ENCODE measurements around the gene VGLL3. TPM values are rescaled to one million over a fixed set of nuclear protein-coding genes. Genes with fewer than 3 reads are reported as not detected.

The VGLL3 gene
- total RNA-seq, 1 experiment from 2014 or later = 0.10 TPM

- POLR2A ChIA-PET = no interaction called here
- CTCF ChIA-PET = no interaction called here
- RAD21 ChIA-PET (ENCODE audit: low non-redundant PET in 1 of 2, low total read pairs in 2 of 2, uncharacterized antibody in 2 of 2, unreplicated experiment in 2 of 2) = no interaction called here
- peaks cover 6 to 22% of the 10 kb centered on the region in 2 experiments; a peak in 3 of 4 replicates for H3K4me1 ChIP-seq (ENCODE audit: control insufficient read depth in 1 of 2, insufficient read depth in 2 of 2, low read length in 2 of 2)
- H3K4me3 ChIP-seq (replicated peaks in 1 of 2; ENCODE audit: low read depth in 1 of 2, low read length in 2 of 2) = no peak overlapping the region
- ATAC-seq (no peak), DNase-seq (ENCODE audit: low read depth, low spot score) (no peak)
- no peaks in the 10 kb centered on the region for H3K79me2 ChIP-seq (ENCODE audit: insufficient read depth, low read length)
- no peaks in the 10 kb centered on the region for H3K36me3 ChIP-seq (ENCODE audit: control insufficient read depth in 1 of 2, insufficient read depth in 2 of 2, low read length in 2 of 2)
- peaks cover 5% of the 10 kb centered on the region; the same call in 1 of the 2 replicates for H3K27me3 ChIP-seq (ENCODE audit: insufficient read depth, low read length)
- no peaks in the 10 kb centered on the region for H3K9me2 ChIP-seq (ENCODE audit: insufficient read depth)
- H4K20me1 ChIP-seq (ENCODE audit: insufficient read depth) = no peaks in the 10 kb centered on the region
- no peak overlapping the region for H3K9ac ChIP-seq (ENCODE audit: low read length)
- H2AFZ ChIP-seq (ENCODE audit: low read depth, low read length, poor library complexity, severe bottlenecking) = no peak overlapping the region
- H3K4me2 ChIP-seq (ENCODE audit: low read length) = no peak overlapping the region; the same call in 1 of the 2 replicates
- H3K9me3 ChIP-seq (ENCODE audit: control insufficient read depth in 1 of 2, insufficient read depth in 1 of 2, low read depth in 1 of 2, low read length in 2 of 2) = no peaks in the 10 kb centered on the region
- intact Hi-C loops (cut with micrococcal nuclease) = no loop called here
- BruUV-seq (replicated peaks) = no TSS peak
- H3K27ac ChIP-seq (ENCODE audit: low read depth, low read length) = no peak overlapping the region
- TF ChIP-seq ZFX (IDR thresholded peaks at IDR 0.05) (no peak), EZH2phosphoT487 (IDR thresholded peaks at IDR 0.05; ENCODE audit: borderline replicate concordance) (no peak), SIN3A (IDR thresholded peaks at IDR 0.05; ENCODE audit: low read depth) (no peak), EZH2 (IDR thresholded peaks at IDR 0.05) (no peak), CBX3 (IDR thresholded peaks at IDR 0.05; ENCODE audit: low read depth) (no peak), POLR2AphosphoS5 (IDR thresholded peaks at IDR 0.05; ENCODE audit: low read depth, low read length) (no peak), TCF7L2 (IDR thresholded peaks at IDR 0.05; ENCODE audit: borderline replicate concordance, extremely low read depth, insufficient read depth, insufficient read length) (no peak)
These were observed 2.7 kb downstream of the VGLL3 start for GRCh38 chr3:86988235-86988634.

GRCh38 chr3:86987421-86987715, 3.6 kb downstream of the VGLL3 start:
- ATAC-seq = no peak
- Histone ChIP-seq H2AFZ (ENCODE audit: low read depth, low read length, poor library complexity, severe bottlenecking) (no peak overlapping the region), H3K79me2 (ENCODE audit: insufficient read depth, low read length) (no peaks in the 10 kb centered on the region), H3K4me1 (ENCODE audit: control insufficient read depth in 1 of 2, insufficient read depth in 2 of 2, low read length in 2 of 2) (peaks cover 6 to 22% of the 10 kb centered on the region in 2 experiments; a peak in 3 of 4 replicates), H3K9me3 (ENCODE audit: control insufficient read depth in 1 of 2, insufficient read depth in 1 of 2, low read depth in 1 of 2, low read length in 2 of 2) (no peaks in the 10 kb centered on the region), H4K20me1 (ENCODE audit: insufficient read depth) (no peaks in the 10 kb centered on the region), H3K27ac (ENCODE audit: low read depth, low read length) (no peak overlapping the region), H3K9me2 (ENCODE audit: insufficient read depth) (no peaks in the 10 kb centered on the region), H3K27me3 (ENCODE audit: insufficient read depth, low read length) (peaks cover 5% of the 10 kb centered on the region; the same call in 1 of the 2 replicates), H3K36me3 (ENCODE audit: control insufficient read depth in 1 of 2, insufficient read depth in 2 of 2, low read length in 2 of 2) (no peaks in the 10 kb centered on the region), H3K4me3 (replicated peaks in 1 of 2; ENCODE audit: low read depth in 1 of 2, low read length in 2 of 2) (no peak overlapping the region), H3K9ac (ENCODE audit: low read length) (no peak overlapping the region), H3K4me2 (ENCODE audit: low read length) (no peak overlapping the region)
- ChIA-PET CTCF (no interaction called here), POLR2A (no interaction called here), RAD21 (ENCODE audit: low non-redundant PET in 1 of 2, low total read pairs in 2 of 2, uncharacterized antibody in 2 of 2, unreplicated experiment in 2 of 2) (no interaction called here)
- intact Hi-C loops (cut with micrococcal nuclease) = no loop called here
- DNase-seq (ENCODE audit: low read depth, low spot score) = no peak
- no TSS peak for BruUV-seq (replicated peaks)
- TF ChIP-seq SIN3A (IDR thresholded peaks at IDR 0.05; ENCODE audit: low read depth) = no peak
- TF ChIP-seq JUND (IDR thresholded peaks at IDR 0.05) = no peak
- no peak for TF ChIP-seq ATF3 (IDR thresholded peaks at IDR 0.05)
- TF ChIP-seq EZH2phosphoT487 (IDR thresholded peaks at IDR 0.05; ENCODE audit: borderline replicate concordance) = no peak
- no peak for TF ChIP-seq ELF1 (IDR thresholded peaks at IDR 0.05; ENCODE audit: borderline replicate concordance, low read depth)
- no peak for TF ChIP-seq REST (IDR thresholded peaks at IDR 0.05; ENCODE audit: low read depth)
- TF ChIP-seq POLR2AphosphoS5 (IDR thresholded peaks at IDR 0.05; ENCODE audit: low read depth, low read length) = no peak
- no peak for TF ChIP-seq CTCF (IDR thresholded peaks at IDR 0.05 in 2 of 3, conservative IDR thresholded peaks at IDR 0.05 in 1 of 3; ENCODE audit: borderline replicate concordance in 1 of 3, insufficient read depth in 1 of 3, low read depth in 2 of 3, low read length in 2 of 3)
- TF ChIP-seq TCF7L2 (IDR thresholded peaks at IDR 0.05; ENCODE audit: borderline replicate concordance, extremely low read depth, insufficient read depth, insufficient read length) = no peak
- no peak for TF ChIP-seq EGR1 (IDR thresholded peaks at IDR 0.05; ENCODE audit: low read depth)
- no peak for TF ChIP-seq MAX (IDR thresholded peaks at IDR 0.05)
- no peak for TF ChIP-seq YY1 (IDR thresholded peaks at IDR 0.05; ENCODE audit: extremely low read depth, insufficient replicate concordance, low read depth, low read length)
- TF ChIP-seq FOSL1 (IDR thresholded peaks at IDR 0.05; ENCODE audit: low read depth) = no peak
